Stimulated activated naive CD8-positive, alpha-beta T cell treated with anti-CD3 and anti-CD28 coated beads, Interleukin-15, Interleukin-2, amounts not matched to agents 100 ng/mL and 50 ng/mL, for 24 hours (primary cell): ENCODE data around the gene TEX14.

Experiments
- H3K27ac Mint-ChIP-seq: one replicate; pipeline ENCODE4 v1.8.0; 2021; ENCODE audit warnings: mild to moderate bottlenecking, mixed read lengths
- H3K27me3 Mint-ChIP-seq: one replicate; pipeline ENCODE4 v1.8.0; 2021; ENCODE audit warnings: mixed read lengths
- H3K36me3 Mint-ChIP-seq: one replicate; pipeline ENCODE4 v1.8.0; 2021; ENCODE audit warnings: low read depth, mixed read lengths
- H3K4me1 Mint-ChIP-seq: one replicate; pipeline ENCODE4 v1.8.0; 2021; ENCODE audit warnings: low read depth, mixed read lengths
- H3K4me3 Mint-ChIP-seq: one replicate; pipeline ENCODE4 v1.8.0; 2021; ENCODE audit warnings: mild to moderate bottlenecking, mixed read lengths
- H3K9me3 Mint-ChIP-seq: one replicate; pipeline ENCODE4 v1.8.0; 2021; ENCODE audit warnings: mixed read lengths

Gene TEX14, protein sequence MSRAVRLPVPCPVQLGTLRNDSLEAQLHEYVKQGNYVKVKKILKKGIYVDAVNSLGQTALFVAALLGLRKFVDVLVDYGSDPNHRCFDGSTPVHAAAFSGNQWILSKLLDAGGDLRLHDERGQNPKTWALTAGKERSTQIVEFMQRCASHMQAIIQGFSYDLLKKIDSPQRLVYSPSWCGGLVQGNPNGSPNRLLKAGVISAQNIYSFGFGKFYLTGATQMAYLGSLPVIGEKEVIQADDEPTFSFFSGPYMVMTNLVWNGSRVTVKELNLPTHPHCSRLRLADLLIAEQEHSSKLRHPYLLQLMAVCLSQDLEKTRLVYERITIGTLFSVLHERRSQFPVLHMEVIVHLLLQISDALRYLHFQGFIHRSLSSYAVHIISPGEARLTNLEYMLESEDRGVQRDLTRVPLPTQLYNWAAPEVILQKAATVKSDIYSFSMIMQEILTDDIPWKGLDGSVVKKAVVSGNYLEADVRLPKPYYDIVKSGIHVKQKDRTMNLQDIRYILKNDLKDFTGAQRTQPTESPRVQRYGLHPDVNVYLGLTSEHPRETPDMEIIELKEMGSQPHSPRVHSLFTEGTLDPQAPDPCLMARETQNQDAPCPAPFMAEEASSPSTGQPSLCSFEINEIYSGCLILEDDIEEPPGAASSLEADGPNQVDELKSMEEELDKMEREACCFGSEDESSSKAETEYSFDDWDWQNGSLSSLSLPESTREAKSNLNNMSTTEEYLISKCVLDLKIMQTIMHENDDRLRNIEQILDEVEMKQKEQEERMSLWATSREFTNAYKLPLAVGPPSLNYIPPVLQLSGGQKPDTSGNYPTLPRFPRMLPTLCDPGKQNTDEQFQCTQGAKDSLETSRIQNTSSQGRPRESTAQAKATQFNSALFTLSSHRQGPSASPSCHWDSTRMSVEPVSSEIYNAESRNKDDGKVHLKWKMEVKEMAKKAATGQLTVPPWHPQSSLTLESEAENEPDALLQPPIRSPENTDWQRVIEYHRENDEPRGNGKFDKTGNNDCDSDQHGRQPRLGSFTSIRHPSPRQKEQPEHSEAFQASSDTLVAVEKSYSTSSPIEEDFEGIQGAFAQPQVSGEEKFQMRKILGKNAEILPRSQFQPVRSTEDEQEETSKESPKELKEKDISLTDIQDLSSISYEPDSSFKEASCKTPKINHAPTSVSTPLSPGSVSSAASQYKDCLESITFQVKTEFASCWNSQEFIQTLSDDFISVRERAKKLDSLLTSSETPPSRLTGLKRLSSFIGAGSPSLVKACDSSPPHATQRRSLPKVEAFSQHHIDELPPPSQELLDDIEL (N-terminal part only)

DNA sequence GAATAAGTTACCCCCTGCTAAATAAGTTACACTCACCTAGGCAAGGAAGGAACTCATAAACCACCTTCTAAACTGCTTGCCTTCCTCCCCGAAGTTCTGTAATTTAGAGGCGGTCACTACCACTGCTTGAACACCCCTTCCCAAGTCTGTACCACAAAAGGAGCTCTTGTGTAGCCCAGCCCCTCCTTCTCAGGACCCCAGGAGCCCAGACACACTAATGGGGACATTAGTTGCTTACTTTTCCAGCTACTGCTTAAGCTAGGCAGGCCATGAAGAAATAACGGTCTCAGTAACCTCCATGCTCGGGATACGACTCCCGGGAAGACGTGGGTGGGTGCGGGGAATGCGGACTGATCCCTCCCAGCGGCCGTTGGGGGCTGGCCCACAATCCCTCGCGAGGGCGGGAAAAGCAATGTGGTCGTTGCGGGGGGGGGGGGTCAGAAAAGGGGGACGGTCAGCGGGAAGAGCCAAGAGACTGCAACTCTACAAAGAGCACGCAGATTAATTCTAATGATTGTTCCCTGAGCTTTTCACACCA is at the start of gene TEX14:
TSS of gene TEX14 (minus strand) at position 345 of the 538 bp plus-strand sequence. CDS start 40,044 bp downstream, outside the sequence.
- H3K27ac Mint-ChIP-seq, result peak within 1 kb of the TSS; percentile 86
- no peaks in the 10 kb centered on the region for H3K9me3 Mint-ChIP-seq
- peaks cover 29% of the 10 kb centered on the region for H3K36me3 Mint-ChIP-seq
- H3K4me3 Mint-ChIP-seq, result peak within 1 kb of the TSS; percentile 93
- peaks cover 30% of the 10 kb centered on the region for H3K4me1 Mint-ChIP-seq
- no peaks in the 10 kb centered on the region for H3K27me3 Mint-ChIP-seq

DNA sequence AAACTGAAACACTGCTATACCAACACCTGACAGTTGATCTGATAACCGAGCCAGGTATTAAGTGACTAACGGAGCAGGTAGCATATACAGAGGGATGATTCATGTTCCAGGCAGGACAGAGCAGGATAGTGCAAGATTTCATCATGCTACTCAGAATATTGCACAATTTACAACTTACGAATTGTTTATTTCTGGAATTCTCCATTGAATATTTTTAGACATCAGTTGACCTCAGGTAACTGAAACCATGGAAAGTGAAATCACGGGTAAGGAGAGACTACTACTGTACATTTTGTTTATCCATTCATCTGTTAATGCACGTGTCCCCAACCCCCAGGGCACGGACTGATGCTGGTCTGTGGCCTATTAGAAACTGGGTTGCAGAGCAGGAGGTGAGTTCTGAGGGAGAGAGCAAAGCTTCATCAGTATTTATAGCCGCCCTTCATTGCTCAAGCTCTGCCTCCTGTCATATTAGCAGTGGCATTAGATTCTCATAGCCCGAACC is 49.3 kb upstream of the TEX14 start:
- Mint-ChIP-seq H3K36me3 (no peaks in the 10 kb centered on the region), H3K4me1 (no peaks in the 10 kb centered on the region), H3K9me3 (no peaks in the 10 kb centered on the region), H3K4me3 (no peak overlapping the region), H3K27ac (no peak overlapping the region), H3K27me3 (no peaks in the 10 kb centered on the region)

DNA sequence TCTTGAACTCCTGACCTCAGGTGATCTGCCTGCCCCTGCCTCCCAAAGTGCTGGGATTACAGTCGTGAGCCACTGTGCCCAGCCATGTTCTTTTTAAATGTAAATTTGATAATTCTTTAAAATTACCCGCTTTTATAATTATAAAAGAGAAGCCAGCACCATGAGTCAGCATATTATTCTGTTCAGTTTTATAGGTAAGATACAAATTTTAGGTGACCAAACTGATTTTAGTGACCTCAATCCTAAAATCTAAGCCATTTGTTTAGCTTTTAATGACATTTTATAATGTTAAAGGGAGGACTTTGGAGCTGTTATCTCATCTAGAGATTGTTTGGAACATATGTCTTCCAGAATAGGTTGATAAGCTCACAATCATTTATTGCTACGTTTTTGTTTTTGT is 43.0 kb upstream of the TEX14 start:
- H3K4me1 Mint-ChIP-seq, result no peaks in the 10 kb centered on the region
- H3K9me3 Mint-ChIP-seq, result no peaks in the 10 kb centered on the region
- no peak overlapping the region for H3K4me3 Mint-ChIP-seq
- H3K27me3 Mint-ChIP-seq, result no peaks in the 10 kb centered on the region
- peaks cover 12% of the 10 kb centered on the region for H3K36me3 Mint-ChIP-seq
- no peak overlapping the region for H3K27ac Mint-ChIP-seq

DNA sequence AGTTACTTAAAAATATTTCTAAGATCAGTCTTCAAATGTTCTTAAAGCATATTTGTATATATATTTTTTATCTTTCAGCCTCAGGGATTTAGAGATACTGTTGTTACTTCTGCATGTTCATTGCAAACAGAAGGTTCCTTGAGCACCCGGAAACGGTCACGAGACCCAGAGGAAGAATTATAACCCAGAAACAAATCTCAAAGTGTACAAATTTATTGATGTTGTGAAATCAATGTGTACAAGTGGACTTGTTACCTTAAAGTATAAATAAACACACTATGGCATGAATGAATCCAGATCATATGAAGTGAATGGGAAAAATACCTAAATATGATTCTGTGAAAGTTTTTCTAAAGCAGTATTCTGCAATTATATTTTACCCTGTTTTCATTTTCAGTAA is 42.2 kb upstream of the TEX14 start:
- H3K4me3 Mint-ChIP-seq, result no peak overlapping the region
- H3K27ac Mint-ChIP-seq, result no peak overlapping the region
- no peaks in the 10 kb centered on the region for H3K9me3 Mint-ChIP-seq
- no peaks in the 10 kb centered on the region for H3K4me1 Mint-ChIP-seq
- no peaks in the 10 kb centered on the region for H3K27me3 Mint-ChIP-seq
- H3K36me3 Mint-ChIP-seq, result peaks cover 12% of the 10 kb centered on the region

DNA sequence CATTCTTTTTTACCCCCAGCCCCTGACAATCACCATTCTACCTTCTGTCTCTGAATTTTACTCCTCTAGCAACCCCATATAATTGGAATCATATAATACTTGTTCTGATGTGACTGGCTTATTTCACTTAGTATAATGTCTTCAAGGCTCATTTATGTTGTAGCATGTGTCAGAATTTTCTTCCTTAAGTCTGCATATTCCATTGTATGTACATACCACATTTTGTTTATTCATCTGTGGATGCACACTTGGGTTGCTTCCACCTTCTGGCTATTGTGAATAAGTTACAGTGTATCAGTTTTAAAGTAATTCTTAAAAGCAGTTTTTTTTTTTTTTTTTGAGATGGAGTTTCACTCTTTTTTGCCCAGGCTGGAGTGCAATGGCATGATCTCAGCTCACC is 39.1 kb upstream of the TEX14 start:
- no peak overlapping the region for H3K27ac Mint-ChIP-seq

DNA sequence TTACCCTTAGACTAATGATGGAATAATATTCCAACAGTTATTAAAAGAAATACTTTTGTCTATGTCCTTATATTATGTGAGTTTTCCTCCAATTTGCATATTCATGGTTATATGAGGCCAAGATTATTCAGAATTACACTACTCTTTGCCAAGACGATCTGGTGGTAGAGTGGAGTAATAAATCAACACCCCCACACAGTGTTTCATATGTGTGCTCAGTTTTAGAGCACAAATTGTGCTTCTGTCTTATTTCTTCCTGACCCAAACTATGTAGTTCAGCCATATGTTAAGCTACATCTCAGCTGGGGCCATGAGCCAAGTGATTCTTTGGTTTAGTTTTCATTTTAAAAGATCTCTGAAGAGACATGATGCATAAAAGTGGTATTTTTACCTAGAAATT is 37.0 kb upstream of the TEX14 start:
- Mint-ChIP-seq H3K27me3 (no peaks in the 10 kb centered on the region), H3K4me1 (no peaks in the 10 kb centered on the region), H3K4me3 (no peak overlapping the region), H3K9me3 (no peaks in the 10 kb centered on the region), H3K36me3 (peaks cover 28% of the 10 kb centered on the region), H3K27ac (no peak overlapping the region)

More for the DNA sequence above, 39.1 kb upstream of the TEX14 start:
- peaks cover 18% of the 10 kb centered on the region for H3K36me3 Mint-ChIP-seq
- H3K9me3 Mint-ChIP-seq, result no peaks in the 10 kb centered on the region
- no peaks in the 10 kb centered on the region for H3K4me1 Mint-ChIP-seq
- H3K4me3 Mint-ChIP-seq, result no peak overlapping the region
- H3K27me3 Mint-ChIP-seq, result no peaks in the 10 kb centered on the region

DNA sequence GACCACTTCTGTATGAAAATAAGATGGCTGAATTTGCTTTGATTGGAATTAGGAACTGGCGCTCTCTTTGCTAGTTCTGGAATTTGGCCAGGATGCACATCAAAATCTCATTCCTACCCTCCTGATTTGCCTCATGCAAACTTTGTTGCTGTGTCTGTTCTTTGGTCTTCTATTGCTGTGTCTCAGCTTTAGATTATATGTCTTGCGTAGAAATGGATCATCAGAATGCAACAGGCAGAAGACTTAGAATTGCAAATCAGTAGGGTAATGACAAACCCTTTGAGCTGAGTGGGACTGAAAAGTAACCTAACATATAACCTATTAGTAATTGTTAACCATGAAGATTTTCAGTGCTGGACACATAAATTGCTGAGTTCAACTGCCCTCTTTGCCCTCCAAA is 30.9 kb upstream of the TEX14 start:
- no peaks in the 10 kb centered on the region for H3K9me3 Mint-ChIP-seq
- H3K4me3 Mint-ChIP-seq, result no peak overlapping the region
- no peaks in the 10 kb centered on the region for H3K27me3 Mint-ChIP-seq
- H3K4me1 Mint-ChIP-seq, result no peaks in the 10 kb centered on the region
- H3K36me3 Mint-ChIP-seq, result peaks cover 47% of the 10 kb centered on the region
- no peak overlapping the region for H3K27ac Mint-ChIP-seq

DNA sequence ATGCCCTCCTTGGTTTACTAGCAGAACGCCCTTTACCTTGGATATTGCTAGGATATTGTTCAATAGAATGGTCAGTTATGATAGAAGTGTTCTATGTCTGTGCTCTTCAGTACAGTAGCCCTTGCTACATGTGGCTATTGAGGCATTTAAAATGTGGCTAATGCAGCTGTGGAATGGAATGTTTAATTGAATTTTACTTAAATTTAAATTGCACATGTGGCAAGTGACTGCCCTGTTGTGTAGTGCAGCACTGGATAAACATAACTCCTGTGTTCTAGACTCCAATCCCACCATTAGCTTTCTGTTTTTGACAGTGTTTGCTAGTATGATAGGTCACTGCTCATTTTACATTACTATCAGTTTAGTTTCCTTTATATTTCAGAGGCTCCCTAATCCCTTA is 30.4 kb upstream of the TEX14 start:
- Mint-ChIP-seq H3K27me3 (no peaks in the 10 kb centered on the region), H3K36me3 (peaks cover 49% of the 10 kb centered on the region), H3K27ac (no peak overlapping the region), H3K9me3 (no peaks in the 10 kb centered on the region), H3K4me3 (no peak overlapping the region), H3K4me1 (no peaks in the 10 kb centered on the region)

DNA sequence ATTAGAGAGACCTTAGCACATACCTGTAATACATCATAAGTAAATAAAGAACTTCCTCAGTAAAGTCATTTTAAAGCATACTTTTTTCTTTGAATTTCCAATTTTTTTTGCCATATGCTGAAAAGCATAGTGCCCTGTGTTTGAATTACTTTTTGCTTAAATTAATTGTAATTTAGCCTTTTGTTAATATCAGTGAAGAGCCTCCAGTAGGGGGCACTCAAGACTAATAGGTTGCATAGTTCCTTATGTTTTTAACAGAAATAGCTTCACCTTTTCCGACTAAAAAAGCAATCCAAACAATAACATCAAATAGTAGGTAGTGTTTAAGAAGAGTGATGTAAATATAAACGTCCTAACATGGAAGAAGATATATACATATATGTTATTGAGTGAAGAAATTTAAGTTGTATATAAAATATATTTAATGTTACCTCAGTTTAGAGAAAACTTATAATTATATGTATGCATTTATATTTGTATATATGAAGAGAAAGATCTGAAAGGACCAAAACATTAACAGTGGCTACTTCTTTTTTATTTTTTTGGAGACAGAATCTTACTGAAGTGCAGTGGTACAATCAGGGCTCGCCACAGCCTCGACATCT is 19.2 kb upstream of the TEX14 start:
- Mint-ChIP-seq H3K4me3 (no peak overlapping the region), H3K27ac (no peak overlapping the region), H3K36me3 (peaks cover 41% of the 10 kb centered on the region), H3K27me3 (no peaks in the 10 kb centered on the region), H3K9me3 (no peaks in the 10 kb centered on the region), H3K4me1 (peaks cover 8% of the 10 kb centered on the region)

DNA sequence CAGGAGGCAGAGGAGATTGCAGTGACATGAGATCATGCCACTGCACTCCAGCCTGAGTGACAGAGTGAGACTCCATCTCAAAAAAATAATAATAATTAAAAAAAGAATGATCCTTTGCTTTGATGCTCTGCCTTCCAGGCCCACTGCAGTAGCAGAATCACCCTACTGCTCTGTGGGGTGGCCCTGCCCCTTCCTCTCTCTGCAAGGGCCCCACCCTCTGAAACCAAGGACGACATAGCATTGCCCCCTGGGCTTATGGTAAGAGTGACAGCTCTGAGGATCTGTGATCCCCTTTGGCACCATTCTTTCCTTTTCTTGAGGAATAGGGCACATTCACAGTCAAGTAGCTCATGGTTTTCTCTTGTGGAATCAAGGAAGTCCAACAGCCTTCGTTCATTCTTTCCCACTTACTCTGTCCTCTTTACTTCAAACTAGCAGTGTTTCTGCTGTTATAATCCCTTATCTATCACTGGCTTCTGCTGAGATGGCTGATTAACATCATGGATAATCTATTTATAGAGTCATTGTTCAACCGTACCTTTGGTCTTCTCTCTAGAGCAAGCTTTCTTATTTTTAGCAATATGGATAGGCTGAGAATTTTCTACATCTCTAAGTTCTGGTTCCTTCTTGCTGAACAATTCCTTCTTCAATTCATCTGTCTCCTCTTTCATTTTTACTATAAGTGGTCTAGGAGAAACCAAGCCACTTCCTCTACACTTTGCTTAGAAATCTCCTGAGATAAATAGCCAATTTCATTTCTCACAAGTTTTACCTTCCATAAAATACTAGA is 14.7 kb upstream of the TEX14 start:
- Mint-ChIP-seq H3K4me3 (no peak overlapping the region), H3K9me3 (no peaks in the 10 kb centered on the region), H3K36me3 (peaks cover 58% of the 10 kb centered on the region), H3K27ac (no peak overlapping the region), H3K4me1 (peaks cover 8% of the 10 kb centered on the region), H3K27me3 (no peaks in the 10 kb centered on the region)

DNA sequence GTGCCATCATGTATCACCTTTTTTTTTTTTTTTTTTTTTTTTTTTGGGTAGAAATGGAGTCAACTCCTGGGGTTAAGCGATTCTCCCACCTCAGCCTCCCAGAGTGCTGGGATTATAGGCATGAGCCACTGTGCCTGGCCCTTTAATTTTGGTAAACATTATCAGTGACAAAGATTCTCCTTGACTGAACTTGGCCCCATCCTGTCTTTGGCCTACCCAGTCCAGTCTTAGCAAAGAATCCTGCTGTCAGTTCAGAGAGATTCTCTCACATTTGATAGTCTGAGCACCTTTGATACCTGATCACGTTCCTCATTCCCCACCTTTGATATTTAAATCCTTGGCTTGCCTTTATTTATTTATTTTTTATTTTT is 12.1 kb upstream of the TEX14 start:
- no peaks in the 10 kb centered on the region for H3K9me3 Mint-ChIP-seq
- no peak overlapping the region for H3K27ac Mint-ChIP-seq
- no peaks in the 10 kb centered on the region for H3K27me3 Mint-ChIP-seq
- H3K4me3 Mint-ChIP-seq, result no peak overlapping the region
- H3K4me1 Mint-ChIP-seq, result peaks cover 8% of the 10 kb centered on the region
- H3K36me3 Mint-ChIP-seq, result peaks cover 53% of the 10 kb centered on the region

DNA sequence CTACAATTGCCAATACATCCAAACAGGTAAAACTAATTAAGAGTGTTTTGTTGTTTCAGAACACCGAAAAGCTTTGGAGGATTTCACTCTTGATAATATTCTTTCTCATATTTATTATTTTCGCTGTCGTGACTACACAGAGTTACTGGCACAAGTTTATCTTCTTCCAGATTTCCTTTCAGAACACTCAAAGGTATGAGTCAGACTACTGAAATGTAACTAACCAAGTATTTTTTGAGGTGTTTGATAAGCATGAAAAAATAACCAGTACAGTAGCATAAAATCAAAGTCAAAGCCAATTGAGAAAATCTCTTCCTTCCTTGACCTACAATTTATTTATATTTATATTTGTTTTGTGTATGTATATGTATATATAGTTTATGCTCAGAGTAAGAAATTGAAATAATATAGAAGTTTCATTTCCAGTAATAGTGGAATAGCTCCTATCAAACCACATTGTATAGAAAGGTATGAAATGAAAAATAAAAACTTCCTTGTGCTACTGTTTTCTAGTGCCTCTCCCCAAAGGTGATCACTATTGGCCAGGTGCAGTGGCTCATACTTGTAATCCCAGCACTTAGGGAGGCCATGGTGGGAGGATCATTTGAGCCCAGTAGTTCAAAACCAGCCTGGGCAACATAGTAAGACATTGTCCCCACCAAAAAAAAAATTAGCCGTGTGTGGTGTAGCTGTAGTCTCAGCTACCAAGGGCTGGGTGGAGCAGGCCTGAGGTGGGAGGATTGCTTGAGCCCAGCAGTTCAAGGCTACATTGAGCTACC is 11.5 kb upstream of the TEX14 start:
- Mint-ChIP-seq H3K9me3 (no peaks in the 10 kb centered on the region), H3K4me3 (no peak overlapping the region), H3K27me3 (no peaks in the 10 kb centered on the region), H3K36me3 (peaks cover 51% of the 10 kb centered on the region), H3K4me1 (peaks cover 8% of the 10 kb centered on the region), H3K27ac (no peak overlapping the region)

DNA sequence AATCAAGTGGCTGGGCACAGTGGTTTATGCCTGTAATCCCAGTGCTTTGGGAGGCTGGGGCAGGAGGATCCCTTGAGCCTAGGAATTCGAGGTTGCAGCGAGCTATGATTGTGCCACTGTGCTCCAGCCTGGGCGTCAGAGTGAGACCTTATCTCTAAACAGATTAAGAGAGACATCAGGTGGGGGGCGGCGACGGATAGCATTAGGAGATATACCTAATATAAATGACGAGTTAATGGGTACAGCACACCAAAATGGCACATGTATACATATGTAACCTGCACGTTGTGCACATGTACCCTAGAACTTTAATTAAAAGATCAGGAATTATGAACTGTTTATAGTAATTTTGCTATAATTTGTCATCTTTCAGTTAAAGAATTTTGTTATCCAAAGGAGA is 10.9 kb upstream of the TEX14 start:
- Mint-ChIP-seq H3K27ac (no peak overlapping the region), H3K9me3 (no peaks in the 10 kb centered on the region), H3K36me3 (peaks cover 45% of the 10 kb centered on the region), H3K4me3 (no peak overlapping the region), H3K4me1 (peaks cover 8% of the 10 kb centered on the region), H3K27me3 (no peaks in the 10 kb centered on the region)
